ENCODE data around the gene RGP1.

The RGP1 gene

DNA sequence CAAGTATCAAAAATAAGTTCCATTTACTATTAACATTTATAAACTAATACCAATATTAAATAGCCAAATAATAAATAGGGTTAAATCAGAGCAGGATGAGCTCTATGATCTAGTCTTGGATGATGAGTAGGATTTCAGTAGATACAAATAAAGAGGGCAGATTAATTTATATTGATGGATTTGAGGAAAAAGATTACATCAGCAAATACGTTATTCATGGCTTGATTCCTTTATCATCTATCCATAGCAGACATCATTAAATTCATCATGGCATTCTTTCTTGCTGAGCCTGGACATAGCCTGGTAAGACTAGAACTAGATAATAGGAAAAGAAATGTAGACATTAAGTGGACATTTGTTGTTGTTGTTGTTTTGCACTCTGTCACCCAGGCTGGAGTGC is 18.4 kb downstream of the RGP1 start:
- H2AFZ ChIP-seq, result no peak overlapping the region
- H3K4me3 ChIP-seq (ENCODE audit: low read depth, low read length), result no peak overlapping the region
- TF ChIP-seq, protein P1, sequence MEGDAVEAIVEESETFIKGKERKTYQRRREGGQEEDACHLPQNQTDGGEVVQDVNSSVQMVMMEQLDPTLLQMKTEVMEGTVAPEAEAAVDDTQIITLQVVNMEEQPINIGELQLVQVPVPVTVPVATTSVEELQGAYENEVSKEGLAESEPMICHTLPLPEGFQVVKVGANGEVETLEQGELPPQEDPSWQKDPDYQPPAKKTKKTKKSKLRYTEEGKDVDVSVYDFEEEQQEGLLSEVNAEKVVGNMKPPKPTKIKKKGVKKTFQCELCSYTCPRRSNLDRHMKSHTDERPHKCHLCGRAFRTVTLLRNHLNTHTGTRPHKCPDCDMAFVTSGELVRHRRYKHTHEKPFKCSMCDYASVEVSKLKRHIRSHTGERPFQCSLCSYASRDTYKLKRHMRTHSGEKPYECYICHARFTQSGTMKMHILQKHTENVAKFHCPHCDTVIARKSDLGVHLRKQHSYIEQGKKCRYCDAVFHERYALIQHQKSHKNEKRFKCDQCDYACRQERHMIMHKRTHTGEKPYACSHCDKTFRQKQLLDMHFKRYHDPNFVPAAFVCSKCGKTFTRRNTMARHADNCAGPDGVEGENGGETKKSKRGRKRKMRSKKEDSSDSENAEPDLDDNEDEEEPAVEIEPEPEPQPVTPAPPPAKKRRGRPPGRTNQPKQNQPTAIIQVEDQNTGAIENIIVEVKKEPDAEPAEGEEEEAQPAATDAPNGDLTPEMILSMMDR (IDR thresholded peaks at IDR 0.05), result no peak
- H3K27ac ChIP-seq, result no peak overlapping the region
- no peaks in the 10 kb centered on the region for H3K9me3 ChIP-seq (ENCODE audit: control insufficient read depth, low read length)
- H3K9ac ChIP-seq, result no peak overlapping the region
- H3K36me3 ChIP-seq (ENCODE audit: control insufficient read depth, insufficient read depth, low read length), result no peaks in the 10 kb centered on the region
- peaks cover 2% of the 10 kb centered on the region for H3K4me1 ChIP-seq
- H3K4me2 ChIP-seq (ENCODE audit: low read length), result no peak overlapping the region
- peaks cover 16% of the 10 kb centered on the region for H3K79me2 ChIP-seq
- no peaks in the 10 kb centered on the region for H3K27me3 ChIP-seq (ENCODE audit: control insufficient read depth, insufficient read depth, low read length)

DNA sequence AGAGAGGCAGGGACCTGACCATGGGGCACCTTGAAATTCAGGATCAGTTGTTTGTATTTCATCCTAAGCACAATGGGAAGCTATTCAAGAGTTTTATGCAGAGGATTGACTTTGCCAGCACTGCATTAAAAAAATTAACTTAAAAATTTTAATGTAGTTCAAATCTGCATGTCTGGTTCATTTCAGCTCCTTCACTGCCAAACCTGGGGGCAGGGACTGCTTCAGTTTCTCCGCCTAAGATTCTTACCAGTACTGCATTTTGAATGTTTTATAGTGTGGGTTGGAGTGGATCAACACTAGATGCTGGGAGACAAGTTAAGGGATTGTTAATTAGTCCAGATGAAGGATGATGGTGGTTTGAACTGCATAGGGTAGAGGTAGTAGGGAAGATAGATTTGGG is 20.7 kb downstream of the RGP1 start:
- H3K27ac ChIP-seq, result no peak overlapping the region
- H3K79me2 ChIP-seq, result peaks cover 16% of the 10 kb centered on the region
- no peak overlapping the region for H3K9ac ChIP-seq
- no peak overlapping the region for H3K4me2 ChIP-seq (ENCODE audit: low read length)
- H3K36me3 ChIP-seq (ENCODE audit: control insufficient read depth, insufficient read depth, low read length), result no peaks in the 10 kb centered on the region
- no peak overlapping the region for H2AFZ ChIP-seq
- H3K4me1 ChIP-seq, result peaks cover 2% of the 10 kb centered on the region
- H3K4me3 ChIP-seq (ENCODE audit: low read depth, low read length), result no peak overlapping the region
- no peaks in the 10 kb centered on the region for H3K9me3 ChIP-seq (ENCODE audit: control insufficient read depth, low read length)
- no peaks in the 10 kb centered on the region for H3K27me3 ChIP-seq (ENCODE audit: control insufficient read depth, insufficient read depth, low read length)
- TF ChIP-seq, protein P1 (IDR thresholded peaks at IDR 0.05), result no peak

DNA sequence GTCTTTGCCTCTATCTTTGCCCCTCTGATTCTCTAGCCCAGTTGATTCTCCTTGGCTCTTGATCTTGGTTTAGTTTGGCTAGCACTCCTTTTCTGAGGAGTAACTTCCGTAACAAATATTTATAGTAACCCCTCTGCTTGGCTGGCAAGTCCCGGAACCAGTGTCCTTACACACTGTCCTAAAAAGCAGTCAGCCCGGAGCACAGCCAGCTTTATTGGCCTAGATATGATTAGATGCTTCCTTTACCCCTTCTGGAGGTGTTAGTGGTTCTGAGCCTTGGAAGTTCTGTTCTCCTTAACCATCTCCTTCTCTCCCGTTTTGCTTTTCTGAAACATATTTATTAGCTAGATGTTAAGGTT is 22.0 kb downstream of the RGP1 start:
- H3K9ac ChIP-seq, result no peak overlapping the region
- H3K36me3 ChIP-seq (ENCODE audit: control insufficient read depth, insufficient read depth, low read length), result no peaks in the 10 kb centered on the region
- peak overlapping the region; percentile 47 for H3K27ac ChIP-seq
- H2AFZ ChIP-seq, result no peak overlapping the region
- TF ChIP-seq, protein P1 (IDR thresholded peaks at IDR 0.05), result no peak
- peak overlapping the region; percentile 32 for H3K4me2 ChIP-seq (ENCODE audit: low read length)
- H3K79me2 ChIP-seq, result peaks cover 16% of the 10 kb centered on the region
- H3K27me3 ChIP-seq (ENCODE audit: control insufficient read depth, insufficient read depth, low read length), result no peaks in the 10 kb centered on the region
- no peaks in the 10 kb centered on the region for H3K9me3 ChIP-seq (ENCODE audit: control insufficient read depth, low read length)
- peaks cover 2% of the 10 kb centered on the region for H3K4me1 ChIP-seq
- no peak overlapping the region for H3K4me3 ChIP-seq (ENCODE audit: low read depth, low read length)

DNA sequence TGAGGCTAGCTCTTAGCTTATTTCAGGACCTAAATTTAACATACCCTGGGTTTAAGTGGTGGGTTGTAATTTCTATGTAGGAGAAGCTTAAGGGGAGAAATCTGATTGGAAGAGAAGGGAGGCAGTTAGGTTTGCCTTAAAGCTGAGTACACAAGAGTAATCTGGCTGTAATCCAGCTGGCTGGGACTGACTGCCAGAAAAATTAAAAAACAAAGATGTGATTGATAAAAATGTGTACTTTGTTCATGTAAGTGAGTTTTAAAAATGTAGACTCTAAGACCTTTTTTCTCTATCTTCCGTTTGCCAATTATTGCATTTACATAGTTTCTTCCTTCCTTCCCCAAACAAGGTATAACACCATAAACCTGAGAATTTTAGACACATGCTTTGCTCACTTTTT is 22.4 kb downstream of the RGP1 start:
- no peak overlapping the region for H3K4me3 ChIP-seq (ENCODE audit: low read depth, low read length)
- peaks cover 2% of the 10 kb centered on the region for H3K4me1 ChIP-seq
- peaks cover 16% of the 10 kb centered on the region for H3K79me2 ChIP-seq
- H3K27ac ChIP-seq, result peak overlapping the region; percentile 47
- TF ChIP-seq, protein P1 (IDR thresholded peaks at IDR 0.05), result no peak
- H3K36me3 ChIP-seq (ENCODE audit: control insufficient read depth, insufficient read depth, low read length), result no peaks in the 10 kb centered on the region
- H2AFZ ChIP-seq, result no peak overlapping the region
- no peaks in the 10 kb centered on the region for H3K27me3 ChIP-seq (ENCODE audit: control insufficient read depth, insufficient read depth, low read length)
- H3K4me2 ChIP-seq (ENCODE audit: low read length), result peak overlapping the region; percentile 32
- no peaks in the 10 kb centered on the region for H3K9me3 ChIP-seq (ENCODE audit: control insufficient read depth, low read length)
- no peak overlapping the region for H3K9ac ChIP-seq

DNA sequence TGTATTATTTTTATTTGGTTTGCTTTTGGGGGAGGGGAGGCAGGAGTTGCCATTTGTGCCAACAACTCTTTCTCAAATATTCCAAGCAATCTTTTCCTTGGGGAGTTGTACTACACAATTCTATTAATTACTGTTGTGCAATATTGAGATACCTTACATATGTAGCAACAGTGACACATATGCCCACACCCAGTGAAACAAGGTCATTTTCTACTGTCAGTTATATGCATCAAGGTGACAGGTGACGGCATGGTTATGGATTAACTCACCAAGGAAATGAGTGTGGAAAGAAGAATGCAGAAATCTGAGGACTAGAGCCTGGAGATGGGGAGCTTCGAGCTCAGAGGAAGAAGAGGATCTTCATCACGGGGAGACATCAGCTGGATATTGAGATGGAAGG is 22.9 kb downstream of the RGP1 start:
- TF ChIP-seq, protein P1 (IDR thresholded peaks at IDR 0.05), result no peak
- Histone ChIP-seq H3K4me1 (peaks cover 2% of the 10 kb centered on the region), H3K9ac (no peak overlapping the region), H3K36me3 (ENCODE audit: control insufficient read depth, insufficient read depth, low read length) (no peaks in the 10 kb centered on the region), H2AFZ (no peak overlapping the region), H3K79me2 (peaks cover 16% of the 10 kb centered on the region), H3K27me3 (ENCODE audit: control insufficient read depth, insufficient read depth, low read length) (no peaks in the 10 kb centered on the region), H3K27ac (no peak overlapping the region), H3K4me3 (ENCODE audit: low read depth, low read length) (no peak overlapping the region), H3K4me2 (ENCODE audit: low read length) (no peak overlapping the region), H3K9me3 (ENCODE audit: control insufficient read depth, low read length) (no peaks in the 10 kb centered on the region)
